Lower lobe of right lung (tissue), 2 donors: ENCODE data around the gene ASIC2. TPM values are rescaled to one million over a fixed set of nuclear protein-coding genes. Genes with fewer than 3 reads are reported as not detected.

ENCODE experiments used
- ATAC-seq, 2 donors: fragments of 200-7000 bp; cut with Tn5 transposase; one replicate each; pipeline ENCODE4 v1.9.1; 2020 to 2022; ENCODE audit warnings: mild to moderate bottlenecking in 2 of 2, moderate library complexity in 2 of 2
- DNase-seq: peaks from one replicate; pipeline ENCODE4 v3.0.0-alpha.2; 2020
- H3K27ac ChIP-seq: fragments of 200-600 bp; one replicate; pipeline ENCODE4 v1.8.0; 2022
- H3K27me3 ChIP-seq: fragments of 200-600 bp; one replicate; pipeline ENCODE4 v1.8.0; 2022; ENCODE audit warnings: low read depth
- H3K36me3 ChIP-seq: fragments of 200-600 bp; one replicate; pipeline ENCODE4 v1.8.0; 2022; ENCODE audit warnings: mild to moderate bottlenecking
- H3K4me1 ChIP-seq: fragments of 200-600 bp; one replicate; pipeline ENCODE4 v1.8.0; 2022
- H3K4me3 ChIP-seq: fragments of 200-600 bp; one replicate; pipeline ENCODE4 v1.8.0; 2022; ENCODE audit warnings: mild to moderate bottlenecking
- H3K9me3 ChIP-seq: fragments of 200-600 bp; one replicate; pipeline ENCODE4 v1.8.0; 2022
- CTCF ChIP-seq: fragments of 200-600 bp; IDR thresholded peaks from one replicate; pipeline ENCODE4 v1.8.0; 2022; ENCODE audit warnings: antibody characterized with exemption, mild to moderate bottlenecking
- intact Hi-C: fragments of 100-400 bp; cut with DNase I; formaldehyde crosslinking; loops from one replicate; pipeline ENCODE4 v1.11.0; 2022
- total RNA-seq: library from RNA; stranded (reverse); fragmentation: NEBNext Ultra II Directional; extraction: Animal tissue kit (Norgen Biotek cat#: 25700); gene quantifications from one replicate; pipeline ENCODE4 v1.2.1, GENCODE V29; 2021
- donor health status: DM: no; HTN: yes; CAD: no; lungs with severe emphysema.

The ASIC2 gene
- total RNA-seq, 1 donor from 2014 or later: not detected

- no peaks in the 10 kb centered on the region for H3K9me3 ChIP-seq
- intact Hi-C loops: no loop called here
- H3K4me3 ChIP-seq: no peak overlapping the region
- no peaks in the 10 kb centered on the region for H3K4me1 ChIP-seq
- H3K27ac ChIP-seq: no peak overlapping the region
- no peaks in the 10 kb centered on the region for H3K27me3 ChIP-seq
- ATAC-seq: no peak
- TF ChIP-seq CTCF: no peak
- H3K36me3 ChIP-seq: no peaks in the 10 kb centered on the region
- no peak for DNase-seq
Measured at GRCh38 chr17:33012522-33013033, 280.5 kb downstream of the ASIC2 start.

- ATAC-seq (no peak), DNase-seq (no peak)
- intact Hi-C loops: no loop called here
- Histone ChIP-seq H3K27ac (no peak overlapping the region), H3K4me3 (no peak overlapping the region), H3K27me3 (no peaks in the 10 kb centered on the region), H3K4me1 (no peaks in the 10 kb centered on the region), H3K9me3 (no peaks in the 10 kb centered on the region), H3K36me3 (no peaks in the 10 kb centered on the region)
- TF ChIP-seq CTCF: no peak
Measured at GRCh38 chr17:33009636-33010035, 283.5 kb downstream of the ASIC2 start.

DNA sequence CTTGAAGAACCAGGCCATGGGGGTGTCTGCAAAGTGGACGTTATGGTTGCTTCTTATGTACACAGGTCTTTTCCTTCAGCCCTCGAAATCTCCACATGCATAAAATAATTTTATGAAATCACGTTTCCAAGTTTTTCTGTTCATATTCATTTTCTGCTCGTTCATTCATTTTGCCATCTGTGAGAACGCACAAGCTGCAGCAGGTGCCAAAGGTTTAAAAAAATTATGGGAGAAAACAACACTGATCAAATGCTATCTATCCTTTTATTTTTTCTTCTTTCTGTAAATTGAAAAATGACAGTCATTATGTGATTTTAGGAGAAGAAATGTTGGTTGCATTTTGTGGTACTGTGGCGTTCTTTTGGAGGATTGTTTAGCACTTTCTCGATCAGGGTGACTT, 285.9 kb downstream of the ASIC2 start:
- ATAC-seq: no peak
- intact Hi-C loops: no loop called here
- no peak for DNase-seq

DNA sequence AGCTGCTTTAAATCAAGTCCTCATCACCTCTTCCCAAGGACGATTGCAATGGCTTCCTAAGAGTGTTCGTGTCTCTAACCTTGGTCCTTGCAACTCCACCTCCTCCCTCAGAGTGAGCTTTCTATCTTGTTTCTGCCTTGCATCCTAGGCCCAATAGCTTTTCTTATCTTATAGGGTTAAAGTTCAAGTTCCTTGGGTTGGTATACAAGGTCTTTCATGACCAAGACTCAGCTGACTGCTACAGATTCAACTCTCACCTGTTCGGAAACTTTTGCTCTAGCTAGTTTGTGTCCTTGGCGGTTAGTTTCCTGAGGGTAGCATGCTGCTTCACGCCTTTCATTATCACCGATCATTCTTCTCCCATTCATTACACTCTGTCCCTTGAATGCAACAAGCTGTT, 290.8 kb downstream of the ASIC2 start:
- intact Hi-C loops: no loop called here
- TF ChIP-seq CTCF: no peak
- ATAC-seq (no peak), DNase-seq (no peak)
- Histone ChIP-seq H3K27ac (no peak overlapping the region), H3K36me3 (no peaks in the 10 kb centered on the region), H3K4me1 (peaks cover 7% of the 10 kb centered on the region), H3K9me3 (no peaks in the 10 kb centered on the region), H3K27me3 (peaks cover 5% of the 10 kb centered on the region), H3K4me3 (no peak overlapping the region)

More for the DNA sequence above, 285.9 kb downstream of the ASIC2 start:
- no peak overlapping the region for H3K4me3 ChIP-seq
- TF ChIP-seq CTCF: no peak
- no peaks in the 10 kb centered on the region for H3K9me3 ChIP-seq
- H3K27ac ChIP-seq: no peak overlapping the region
- no peaks in the 10 kb centered on the region for H3K36me3 ChIP-seq
- H3K4me1 ChIP-seq: no peaks in the 10 kb centered on the region
- H3K27me3 ChIP-seq: no peaks in the 10 kb centered on the region

GRCh38 chr17:32998887-32999228, 294.2 kb downstream of the ASIC2 start:
- Histone ChIP-seq H3K27me3 (peaks cover 5% of the 10 kb centered on the region), H3K36me3 (no peaks in the 10 kb centered on the region), H3K4me1 (peaks cover 7% of the 10 kb centered on the region), H3K4me3 (no peak overlapping the region), H3K9me3 (no peaks in the 10 kb centered on the region), H3K27ac (no peak overlapping the region)
- intact Hi-C loops: no loop called here
- ATAC-seq (no peak), DNase-seq (no peak)
- no peak for TF ChIP-seq CTCF
